Gastrocnemius medialis (tissue), 4 donors: ENCODE data around the gene EVX2. TPM values are rescaled to one million over a fixed set of nuclear protein-coding genes. Genes with fewer than 3 reads are reported as not detected.

Experiments used
- ATAC-seq, 2 donors: fragments of 150-250 bp; one replicate each; pipeline ENCODE4 v1.9.1; 2016
- DNase-seq, 2 donors: peaks; one replicate each; pipeline ENCODE4 v3.0.0-alpha.2; 2019
- H3K27ac ChIP-seq, 4 donors: fragments of 200-600 bp; sonication (generic); 1 replicate in 1 of 4; 2 replicates in 3 of 4; pipeline ENCODE4 v1.5.1; 2016 to 2018; ENCODE audit warnings: mild to moderate bottlenecking in 2 of 4, moderate library complexity in 1 of 4
- H3K27me3 ChIP-seq, 3 donors: fragments of 200-600 bp; sonication (generic) in 2 of 3; 1 replicate in 1 of 3; 2 replicates in 2 of 3; pipeline versions ENCODE4 v1.5.1 to v1.6.0; 2016 to 2019; ENCODE audit warnings: mild to moderate bottlenecking in 1 of 3, moderate library complexity in 1 of 3
- H3K36me3 ChIP-seq, 2 donors: fragments of 200-600 bp; sonication (generic) in 1 of 2; one replicate each; pipeline ENCODE4 v1.5.1; 2017 to 2018
- H3K4me1 ChIP-seq, 2 donors: fragments of 200-600 bp; sonication (generic) in 1 of 2; one replicate each; pipeline ENCODE4 v1.5.1; 2016 to 2017; ENCODE audit warnings: mild to moderate bottlenecking in 2 of 2
- H3K4me3 ChIP-seq, 4 donors: fragments of 200-600 bp; sonication (generic) in 3 of 4; 1 replicate in 1 of 4; 2 replicates in 3 of 4; pipeline ENCODE4 v1.5.1; 2016 to 2019; ENCODE audit warnings: mild to moderate bottlenecking in 2 of 4
- H3K9me3 ChIP-seq, 3 donors: fragments of 200-600 bp; sonication (generic) in 2 of 3; 1 replicate in 1 of 3; 2 replicates in 2 of 3; pipeline ENCODE4 v1.5.1; 2016 to 2019
- POLR2A ChIP-seq, 2 donors: fragments of 450-650 bp; IDR thresholded peaks; one replicate each; pipeline ENCODE4 v1.6.1; 2017; ENCODE audit warnings: antibody characterized with exemption in 2 of 2, mild to moderate bottlenecking in 2 of 2, moderate library complexity in 2 of 2
- in situ Hi-C, 4 donors: fragments of 200-750 bp; cut with MboI; loops; one replicate each; pipeline versions ENCODE4 v1.15.0 to v1.8.0; 2017; ENCODE audit warnings: low sequenced_read_pairs in 4 of 4
- intact Hi-C: fragments of 100-400 bp; cut with DNase I; formaldehyde crosslinking; loops from one replicate; pipeline ENCODE4 v1.15.1; 2023; ENCODE audit warnings: low total_unique reads
- total RNA-seq, 4 donors: library from RNA; depleted of rRNA; stranded (reverse); fragments of >200 nt; gene quantifications; one replicate each; pipeline versions ENCODE4 v1.1.0 to v1.2.3, GENCODE V29; 2016
- TF ChIP-seq, protein P1 (sequence below), 5 experiments: fragments of 450-650 bp in 3 of 5; fragments of 200-600 bp in 2 of 5; sonication (generic) in 2 of 5; IDR thresholded peaks in 4 of 5; conservative IDR thresholded peaks in 1 of 5; 1 replicate in 4 of 5; 2 replicates in 1 of 5; pipeline ENCODE4 v1.5.1; 2016 to 2019; ENCODE audit warnings: antibody characterized with exemption in 5 of 5, mild to moderate bottlenecking in 3 of 5, moderate library complexity in 3 of 5

EVX2 gene
- total RNA-seq, 4 donors from 2014 or later: not detected

- Histone ChIP-seq H3K27me3 (peaks cover 96 to 98% (median 98%) of the 10 kb centered on the region in 3 donors), H3K4me3 (no peak overlapping the region), H3K9me3 (no peaks in the 10 kb centered on the region), H3K4me1 (peaks cover 3 to 6% of the 10 kb centered on the region in 2 donors), H3K36me3 (no peaks in the 10 kb centered on the region), H3K27ac (no peak overlapping the region)
- ATAC-seq: no peak
- intact Hi-C loops (loop anchor here (2.0 kb wide), 1 partner anchor 17 kb away; no protein-coding TSS in a partner anchor), in situ Hi-C loops (loop anchor here in 2 of 4 donors (10.0 to 25.0 kb wide), 2 partner anchors 407 to 729 kb away; no protein-coding TSS in a partner anchor)
- no peak for DNase-seq
- TF ChIP-seq, protein P1, sequence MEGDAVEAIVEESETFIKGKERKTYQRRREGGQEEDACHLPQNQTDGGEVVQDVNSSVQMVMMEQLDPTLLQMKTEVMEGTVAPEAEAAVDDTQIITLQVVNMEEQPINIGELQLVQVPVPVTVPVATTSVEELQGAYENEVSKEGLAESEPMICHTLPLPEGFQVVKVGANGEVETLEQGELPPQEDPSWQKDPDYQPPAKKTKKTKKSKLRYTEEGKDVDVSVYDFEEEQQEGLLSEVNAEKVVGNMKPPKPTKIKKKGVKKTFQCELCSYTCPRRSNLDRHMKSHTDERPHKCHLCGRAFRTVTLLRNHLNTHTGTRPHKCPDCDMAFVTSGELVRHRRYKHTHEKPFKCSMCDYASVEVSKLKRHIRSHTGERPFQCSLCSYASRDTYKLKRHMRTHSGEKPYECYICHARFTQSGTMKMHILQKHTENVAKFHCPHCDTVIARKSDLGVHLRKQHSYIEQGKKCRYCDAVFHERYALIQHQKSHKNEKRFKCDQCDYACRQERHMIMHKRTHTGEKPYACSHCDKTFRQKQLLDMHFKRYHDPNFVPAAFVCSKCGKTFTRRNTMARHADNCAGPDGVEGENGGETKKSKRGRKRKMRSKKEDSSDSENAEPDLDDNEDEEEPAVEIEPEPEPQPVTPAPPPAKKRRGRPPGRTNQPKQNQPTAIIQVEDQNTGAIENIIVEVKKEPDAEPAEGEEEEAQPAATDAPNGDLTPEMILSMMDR (IDR thresholded peaks at IDR 0.05 in 4 of 5, conservative IDR thresholded peaks at IDR 0.05 in 1 of 5): no peak
- no peak for TF ChIP-seq POLR2A (IDR thresholded peaks at IDR 0.05)
Observed at GRCh38 chr2:176091329-176092258, 7.8 kb upstream of the EVX2 start.

- intact Hi-C loops (no loop called here), in situ Hi-C loops (loop anchor here in 2 of 4 donors (10.0 to 25.0 kb wide), 2 partner anchors 406 to 729 kb away; no protein-coding TSS in a partner anchor)
- Histone ChIP-seq H3K4me3 (no peak overlapping the region), H3K9me3 (no peaks in the 10 kb centered on the region), H3K36me3 (no peaks in the 10 kb centered on the region), H3K27me3 (peaks cover 96 to 98% (median 97%) of the 10 kb centered on the region in 3 donors), H3K27ac (no peak overlapping the region), H3K4me1 (peaks cover 3 to 6% of the 10 kb centered on the region in 2 donors)
- DNase-seq (no peak), ATAC-seq (no peak)
- TF ChIP-seq, protein P1 (IDR thresholded peaks at IDR 0.05 in 4 of 5, conservative IDR thresholded peaks at IDR 0.05 in 1 of 5): no peak
- TF ChIP-seq POLR2A (IDR thresholded peaks at IDR 0.05): no peak
Observed at GRCh38 chr2:176090862-176091261, 7.1 kb upstream of the EVX2 start.

- Histone ChIP-seq H3K27me3 (peaks cover 96 to 98% (median 97%) of the 10 kb centered on the region in 3 donors), H3K27ac (no peak overlapping the region), H3K9me3 (no peaks in the 10 kb centered on the region), H3K36me3 (no peaks in the 10 kb centered on the region), H3K4me1 (peaks cover 3 to 12% of the 10 kb centered on the region in 2 donors), H3K4me3 (no peak overlapping the region)
- ATAC-seq (no peak), DNase-seq (no peak)
- intact Hi-C loops: no loop called here
- in situ Hi-C loops: loop anchor here in 2 of 4 donors (10.0 to 25.0 kb wide), 2 partner anchors 405 to 728 kb away; no protein-coding TSS in a partner anchor
- no peak for TF ChIP-seq POLR2A (IDR thresholded peaks at IDR 0.05)
- TF ChIP-seq, protein P1 (IDR thresholded peaks at IDR 0.05 in 4 of 5, conservative IDR thresholded peaks at IDR 0.05 in 1 of 5): no peak
Observed at GRCh38 chr2:176089843-176090395, 6.2 kb upstream of the EVX2 start.

GRCh38 chr2:176088937-176089842, 5.4 kb upstream of the EVX2 start:
- no peak overlapping the region for H3K27ac ChIP-seq
- DNase-seq (no peak), ATAC-seq (no peak)
- H3K4me3 ChIP-seq: no peak overlapping the region
- peaks cover 96 to 98% (median 97%) of the 10 kb centered on the region in 3 donors for H3K27me3 ChIP-seq
- no peaks in the 10 kb centered on the region for H3K36me3 ChIP-seq
- TF ChIP-seq POLR2A (IDR thresholded peaks at IDR 0.05): no peak
- H3K4me1 ChIP-seq: peaks cover 6 to 12% of the 10 kb centered on the region in 2 donors
- no peaks in the 10 kb centered on the region for H3K9me3 ChIP-seq
- intact Hi-C loops (no loop called here), in situ Hi-C loops (loop anchor here in 2 of 4 donors (25.0 kb wide), 1 partner anchor 727 kb away; no protein-coding TSS in a partner anchor)
